Activated effector memory CD4-positive, alpha-beta T cell treated with anti-CD3 and anti-CD28 coated beads, Interleukin-2, amount 50 U/mL, for 16 hours (primary cell): ENCODE measurements around the gene C8G.

Experiments used
- DNase-seq: peaks from one replicate; pipeline ENCODE4 v3.0.0-alpha.2; 2020

The C8G gene

GRCh38 chr9:136920734-136921231, 24.3 kb upstream of the C8G start:
- DNase-seq = no peak

GRCh38 chr9:136921307-136921706, 23.7 kb upstream of the C8G start:
- no peak for DNase-seq

- DNase-seq = no peak
These were observed 23.3 kb upstream of the C8G start for GRCh38 chr9:136921718-136922117.

GRCh38 chr9:136922540-136922939, 22.5 kb upstream of the C8G start:
- DNase-seq = no peak

GRCh38 chr9:136923881-136924280, 21.2 kb upstream of the C8G start:
- DNase-seq = no peak

GRCh38 chr9:136925414-136926153, 19.5 kb upstream of the C8G start:
- DNase-seq = no peak

- DNase-seq = no peak
These were observed 18.8 kb upstream of the C8G start for GRCh38 chr9:136926154-136926704.

- DNase-seq = no peak
These were observed 18.3 kb upstream of the C8G start for GRCh38 chr9:136926749-136927148.

GRCh38 chr9:136927343-136928271, 17.4 kb upstream of the C8G start:
- no peak for DNase-seq

GRCh38 chr9:136928591-136928990, 16.5 kb upstream of the C8G start:
- no peak for DNase-seq

- no peak for DNase-seq
These were observed 15.0 kb upstream of the C8G start for GRCh38 chr9:136930014-136930413.

GRCh38 chr9:136931611-136932130, 13.4 kb upstream of the C8G start:
- no peak for DNase-seq

- DNase-seq = no peak
These were observed 10.8 kb upstream of the C8G start for GRCh38 chr9:136934277-136934676.

- no peak for DNase-seq
These were observed 9.4 kb upstream of the C8G start for GRCh38 chr9:136935651-136936050.

GRCh38 chr9:136936645-136937170, 8.3 kb upstream of the C8G start:
- DNase-seq = no peak

GRCh38 chr9:136937186-136938001, 7.6 kb upstream of the C8G start:
- no peak for DNase-seq

GRCh38 chr9:136939431-136939995, 5.5 kb upstream of the C8G start:
- no peak for DNase-seq

GRCh38 chr9:136939996-136940525, 5.0 kb upstream of the C8G start:
- DNase-seq = no peak

GRCh38 chr9:136940526-136941230, 4.4 kb upstream of the C8G start:
- no peak for DNase-seq

- no peak for DNase-seq
These were observed 3.6 kb upstream of the C8G start for GRCh38 chr9:136941231-136942111.
